Chondrocyte (in vitro differentiated cells): ENCODE measurements around the gene AHCY. TPM values are rescaled to one million over a fixed set of nuclear protein-coding genes. Genes with fewer than 3 reads are reported as not detected.
"Not testable (repeated sequence)": the region's sequence is repeated elsewhere in the genome, so short reads cannot be mapped to it uniquely, and the experiment has no call there.

Experiments used
- DNase-seq: peaks from one replicate; pipeline ENCODE4 v3.0.0; 2021; ENCODE audit warnings: mixed read lengths, low spot score
- H3K27ac Mint-ChIP-seq: one replicate; pipeline ENCODE4 v1.8.0; 2021; ENCODE audit warnings: mild to moderate bottlenecking, moderate library complexity, mixed read lengths; ENCODE audit not compliant: unreplicated experiment
- H3K27me3 Mint-ChIP-seq: 2 replicates; pipeline ENCODE4 v1.8.0; 2021; ENCODE audit warnings: low read depth, mixed read lengths
- H3K36me3 Mint-ChIP-seq: 2 replicates; pipeline ENCODE4 v1.8.0; 2021; ENCODE audit warnings: low read depth, mixed read lengths
- H3K4me1 Mint-ChIP-seq: 2 replicates; pipeline ENCODE4 v1.8.0; 2021; ENCODE audit warnings: low read depth, mild to moderate bottlenecking, mixed read lengths
- H3K4me3 Mint-ChIP-seq: one replicate; pipeline ENCODE4 v1.8.0; 2021; ENCODE audit warnings: mild to moderate bottlenecking, moderate library complexity, mixed read lengths; ENCODE audit not compliant: unreplicated experiment
- H3K9me3 Mint-ChIP-seq: 2 replicates; pipeline ENCODE4 v1.8.0; 2021; ENCODE audit warnings: low read depth, mixed read lengths
- CTCF ChIP-seq: fragments of 200-600 bp; sonication (generic); IDR thresholded peaks from 2 replicates; pipeline ENCODE4 v1.5.0; 2021; ENCODE audit warnings: antibody characterized with exemption, mild to moderate bottlenecking, moderate library complexity
- total RNA-seq: library from RNA; stranded (reverse); gene quantifications from 3 replicates; pipeline ENCODE4 v1.2.1, GENCODE V29; 2021

AHCY gene
- total RNA-seq, 1 donor from 2014 or later: 162 TPM

- no peak for DNase-seq
- Mint-ChIP-seq H3K4me1 (no peaks in the 10 kb centered on the region), H3K27ac (no peak overlapping the region), H3K4me3 (no peak overlapping the region), H3K27me3 (no peaks in the 10 kb centered on the region), H3K9me3 (no peaks in the 10 kb centered on the region), H3K36me3 (peaks cover 63% of the 10 kb centered on the region)
- no peak for TF ChIP-seq CTCF
Measured at GRCh38 chr20:34292496-34292895, 10.7 kb downstream of the AHCY start.

GRCh38 chr20:34290471-34290870 is 12.7 kb downstream of the AHCY start:
- Mint-ChIP-seq H3K4me1 (no peaks in the 10 kb centered on the region), H3K4me3 (no peak overlapping the region), H3K9me3 (no peaks in the 10 kb centered on the region), H3K27ac (no peak overlapping the region), H3K36me3 (peaks cover 70% of the 10 kb centered on the region), H3K27me3 (no peaks in the 10 kb centered on the region)
- DNase-seq: no peak
- TF ChIP-seq CTCF: no peak

- not testable (repeated sequence) for H3K9me3 Mint-ChIP-seq, H3K27ac Mint-ChIP-seq, H3K4me3 Mint-ChIP-seq, DNase-seq, H3K27me3 Mint-ChIP-seq, H3K4me1 Mint-ChIP-seq
- peaks cover 68% of the 10 kb centered on the region for H3K36me3 Mint-ChIP-seq
Measured at GRCh38 chr20:34287500-34287899, 15.7 kb downstream of the AHCY start.

GRCh38 chr20:34285450-34285849 is 17.7 kb downstream of the AHCY start:
- H3K36me3 Mint-ChIP-seq: peaks cover 59% of the 10 kb centered on the region
- no peaks in the 10 kb centered on the region for H3K4me1 Mint-ChIP-seq
- no peaks in the 10 kb centered on the region for H3K27me3 Mint-ChIP-seq
- TF ChIP-seq CTCF: no peak
- no peak for DNase-seq
- no peaks in the 10 kb centered on the region for H3K9me3 Mint-ChIP-seq
- H3K4me3 Mint-ChIP-seq: no peak overlapping the region
- no peak overlapping the region for H3K27ac Mint-ChIP-seq

- Mint-ChIP-seq H3K9me3 (no peaks in the 10 kb centered on the region), H3K36me3 (peaks cover 63% of the 10 kb centered on the region), H3K4me1 (no peaks in the 10 kb centered on the region), H3K27ac (no peak overlapping the region), H3K27me3 (no peaks in the 10 kb centered on the region), H3K4me3 (no peak overlapping the region)
- TF ChIP-seq CTCF: no peak
- DNase-seq: no peak
Measured at GRCh38 chr20:34283844-34284243, 19.3 kb downstream of the AHCY start.

GRCh38 chr20:34282041-34282440 is 21.1 kb downstream of the AHCY start:
- Mint-ChIP-seq H3K36me3 (peaks cover 59% of the 10 kb centered on the region), H3K27ac (no peak overlapping the region), H3K4me1 (no peaks in the 10 kb centered on the region)

More at GRCh38 chr20:34282041-34282440, 21.1 kb downstream of the AHCY start:
- no peaks in the 10 kb centered on the region for H3K9me3 Mint-ChIP-seq
- TF ChIP-seq CTCF: no peak
- no peak overlapping the region for H3K4me3 Mint-ChIP-seq
- no peak for DNase-seq
- no peaks in the 10 kb centered on the region for H3K27me3 Mint-ChIP-seq
